Activated CD8-positive, alpha-beta memory T cell treated with anti-CD3 and anti-CD28 coated beads, Interleukin-2, amount 50 U/mL, for 24 hours (primary cell): ENCODE measurements around the gene CSK.

Source experiments
- DNase-seq: peaks from one replicate; pipeline ENCODE4 v3.0.0-alpha.2; 2020; ENCODE audit errors: extremely low read depth

CSK gene

GRCh38 chr15:74787251-74788041 is 5.6 kb downstream of the CSK start:
- peak; percentile 84 for DNase-seq

- DNase-seq, result no peak
Observed at GRCh38 chr15:74788042-74788682, 6.3 kb downstream of the CSK start.

GRCh38 chr15:74788683-74789151 is 6.8 kb downstream of the CSK start:
- no peak for DNase-seq

- no peak for DNase-seq
Observed at GRCh38 chr15:74789171-74789631, 7.3 kb downstream of the CSK start.

GRCh38 chr15:74789741-74790079 is 7.8 kb downstream of the CSK start:
- DNase-seq, result no peak

- DNase-seq, result no peak
Observed at GRCh38 chr15:74790080-74790916, 8.4 kb downstream of the CSK start.

GRCh38 chr15:74791007-74791406 is 9.1 kb downstream of the CSK start:
- no peak for DNase-seq

GRCh38 chr15:74791667-74792066 is 9.8 kb downstream of the CSK start:
- no peak for DNase-seq

- DNase-seq, result no peak
Observed at GRCh38 chr15:74792227-74793016, 10.5 kb downstream of the CSK start.

- no peak for DNase-seq
Observed at GRCh38 chr15:74793135-74794028, 11.5 kb downstream of the CSK start.

- DNase-seq, result no peak
Observed at GRCh38 chr15:74794248-74794969, 12.5 kb downstream of the CSK start.

- DNase-seq, result no peak
Observed at GRCh38 chr15:74794970-74795349, 13.1 kb downstream of the CSK start.

GRCh38 chr15:74795966-74796625 is 14.2 kb downstream of the CSK start:
- no peak for DNase-seq

- DNase-seq, result no peak
Observed at GRCh38 chr15:74798388-74799254, 16.7 kb downstream of the CSK start.

- DNase-seq, result no peak
Observed at GRCh38 chr15:74799255-74799855, 17.5 kb downstream of the CSK start.

GRCh38 chr15:74799856-74800558 is 18.1 kb downstream of the CSK start:
- no peak for DNase-seq

- no peak for DNase-seq
Observed at GRCh38 chr15:74800559-74801094, 18.7 kb downstream of the CSK start.
